NCI-H69 (cell line): ENCODE data around the gene PCDHGB1.
A peak's percentile ranks its signal among the peaks of the same experiment; 100 is the strongest.
"Not testable (repeated sequence)": the region's sequence is repeated elsewhere in the genome, so short reads cannot be mapped to it uniquely, and the experiment has no call there.

ENCODE experiments used
- DNase-seq: peaks from one replicate; lab custom pipeline; 2025; lab: John Stamatoyannopoulos, UW

Gene PCDHGB1

DNA sequence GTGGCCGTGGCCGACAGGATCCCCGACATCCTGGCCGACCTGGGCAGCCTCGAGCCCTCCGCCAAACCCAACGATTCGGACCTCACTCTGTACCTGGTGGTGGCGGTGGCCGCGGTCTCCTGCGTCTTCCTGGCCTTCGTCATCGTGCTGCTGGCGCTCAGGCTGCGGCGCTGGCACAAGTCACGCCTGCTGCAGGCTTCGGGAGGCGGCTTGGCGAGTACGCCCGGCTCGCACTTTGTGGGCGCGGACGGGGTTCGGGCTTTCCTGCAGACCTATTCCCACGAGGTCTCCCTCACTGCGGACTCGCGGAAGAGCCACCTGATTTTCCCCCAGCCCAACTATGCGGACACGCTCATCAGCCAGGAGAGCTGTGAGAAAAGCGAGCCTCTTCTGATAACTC, 3.9 kb upstream of the PCDHGB1 start:
- DNase-seq: not testable (repeated sequence)

DNA sequence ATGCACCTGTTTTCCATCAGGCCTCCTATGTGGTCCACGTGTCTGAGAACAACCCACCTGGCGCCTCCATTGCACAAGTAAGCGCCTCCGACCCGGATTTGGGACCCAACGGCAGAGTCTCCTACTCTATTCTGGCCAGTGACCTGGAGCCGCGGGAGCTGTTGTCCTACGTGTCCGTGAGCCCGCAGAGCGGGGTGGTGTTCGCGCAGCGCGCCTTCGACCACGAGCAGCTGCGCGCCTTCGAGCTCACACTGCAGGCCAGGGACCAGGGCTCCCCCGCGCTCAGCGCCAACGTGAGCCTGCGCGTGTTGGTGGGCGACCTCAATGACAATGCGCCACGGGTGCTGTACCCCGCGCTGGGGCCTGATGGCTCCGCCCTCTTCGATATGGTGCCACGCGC, 1.7 kb downstream of the PCDHGB1 start:
- no peak for DNase-seq

DNA sequence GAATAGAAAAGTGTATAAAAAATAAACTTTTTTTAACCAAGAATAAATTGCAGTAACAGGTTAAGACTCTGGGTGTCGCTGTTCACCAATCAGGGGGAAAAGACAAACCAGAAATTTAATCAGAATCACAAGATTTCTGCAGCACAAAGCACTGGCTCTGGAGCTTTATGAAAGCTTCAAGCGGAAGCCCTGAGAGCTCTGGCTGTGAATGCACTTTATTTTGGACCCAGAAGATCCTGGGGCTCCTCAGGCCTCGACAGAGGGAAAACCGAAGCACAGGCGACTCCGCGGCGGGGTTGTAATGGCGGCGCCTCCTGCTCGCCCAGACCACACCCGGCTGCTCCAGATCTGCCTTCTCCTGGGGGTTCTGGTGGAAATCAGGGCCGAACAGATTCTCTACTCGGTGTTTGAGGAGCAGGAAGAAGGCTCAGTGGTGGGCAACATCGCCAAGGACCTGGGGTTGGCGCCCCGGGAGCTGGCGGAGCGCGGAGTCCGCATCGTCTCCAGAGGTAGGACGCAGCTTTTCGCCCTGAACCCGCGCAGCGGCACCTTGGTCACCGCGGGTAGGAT, 5.1 kb downstream of the PCDHGB1 start, which contains the start of gene PCDHGA4:
TSS of gene PCDHGA4 (plus strand) at position 122 of the 570 bp plus-strand sequence. CDS start at position 209, 87 bp downstream.
- peak; percentile 12 for DNase-seq

DNA sequence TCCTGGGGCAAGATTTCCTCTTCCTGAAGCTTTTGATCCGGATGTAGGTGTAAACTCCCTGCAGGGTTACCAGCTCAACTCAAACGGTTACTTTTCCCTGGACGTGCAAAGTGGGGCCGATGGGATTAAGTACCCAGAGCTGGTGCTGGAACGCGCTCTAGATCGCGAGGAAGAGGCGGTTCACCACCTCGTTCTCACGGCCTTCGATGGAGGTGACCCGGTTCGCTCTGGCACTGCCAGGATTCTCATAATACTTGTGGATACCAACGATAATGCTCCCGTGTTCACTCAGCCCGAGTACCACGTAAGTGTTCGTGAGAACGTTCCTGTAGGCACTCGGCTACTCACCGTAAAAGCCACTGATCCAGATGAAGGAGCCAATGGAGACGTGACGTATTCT, 5.7 kb downstream of the PCDHGB1 start:
- DNase-seq: no peak

DNA sequence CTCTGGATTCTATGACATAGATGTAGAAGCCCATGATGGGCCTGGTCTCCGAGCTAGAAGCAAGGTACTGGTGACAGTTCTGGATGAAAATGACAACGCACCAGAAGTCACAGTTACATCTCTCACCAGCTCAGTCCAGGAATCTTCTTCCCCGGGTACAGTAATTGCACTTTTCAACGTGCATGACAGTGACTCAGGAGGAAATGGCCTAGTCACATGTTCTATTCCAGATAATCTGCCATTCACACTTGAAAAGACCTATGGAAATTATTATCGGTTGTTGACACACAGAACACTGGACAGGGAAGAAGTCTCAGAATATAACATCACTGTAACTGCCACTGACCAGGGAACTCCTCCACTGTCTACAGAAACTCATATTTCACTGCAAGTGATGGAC, 6.2 kb downstream of the PCDHGB1 start:
- DNase-seq: no peak

DNA sequence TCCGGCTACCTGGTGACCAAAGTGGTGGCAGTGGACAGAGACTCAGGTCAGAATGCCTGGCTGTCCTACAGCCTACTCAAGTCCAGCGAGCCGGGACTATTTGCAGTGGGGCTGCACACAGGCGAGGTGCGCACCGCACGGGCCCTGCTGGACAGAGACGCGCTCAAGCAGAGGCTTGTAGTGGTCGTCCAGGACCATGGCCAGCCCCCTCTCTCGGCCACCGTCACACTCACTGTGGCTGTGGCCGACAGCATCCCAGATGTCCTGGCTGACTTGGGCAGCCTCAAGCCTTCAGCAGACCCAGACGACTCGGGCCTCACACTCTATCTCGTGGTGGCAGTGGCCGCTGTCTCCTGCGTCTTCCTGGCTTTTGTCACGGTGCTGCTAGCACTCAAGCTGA, 7.1 kb downstream of the PCDHGB1 start:
- DNase-seq: no peak

DNA sequence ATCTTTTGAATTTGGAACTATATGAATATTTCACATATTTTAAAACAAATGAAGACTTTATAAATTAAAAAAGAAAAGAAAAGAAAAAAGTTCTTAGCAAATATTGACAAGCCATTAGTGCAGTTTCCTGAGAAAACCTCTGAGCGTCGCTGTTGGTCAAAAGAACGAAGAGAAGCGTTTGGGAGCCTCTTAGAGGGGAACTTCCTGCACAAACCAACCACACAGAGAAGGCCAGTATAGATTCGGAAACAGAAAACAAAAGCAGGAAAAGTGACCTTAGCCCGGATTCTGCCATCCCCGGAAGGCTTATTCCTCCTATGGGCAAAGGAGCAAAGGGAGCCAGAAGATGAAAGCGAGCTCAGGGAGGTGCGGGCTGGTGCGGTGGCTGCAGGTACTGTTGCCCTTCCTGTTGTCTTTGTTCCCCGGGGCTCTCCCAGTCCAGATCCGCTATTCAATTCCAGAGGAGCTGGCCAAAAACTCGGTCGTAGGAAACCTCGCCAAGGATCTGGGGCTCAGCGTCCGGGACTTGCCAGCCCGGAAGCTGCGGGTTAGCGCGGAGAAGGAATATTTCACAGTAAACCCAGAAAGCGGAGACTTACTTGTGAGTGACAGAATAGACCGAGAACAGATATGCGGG, 10.0 kb downstream of the PCDHGB1 start, which contains the start of gene PCDHGB2:
TSS of gene PCDHGB2 (plus strand) at position 205 of the 637 bp plus-strand sequence. CDS start at position 347, 142 bp downstream.
- peak; percentile 57 for DNase-seq

DNA sequence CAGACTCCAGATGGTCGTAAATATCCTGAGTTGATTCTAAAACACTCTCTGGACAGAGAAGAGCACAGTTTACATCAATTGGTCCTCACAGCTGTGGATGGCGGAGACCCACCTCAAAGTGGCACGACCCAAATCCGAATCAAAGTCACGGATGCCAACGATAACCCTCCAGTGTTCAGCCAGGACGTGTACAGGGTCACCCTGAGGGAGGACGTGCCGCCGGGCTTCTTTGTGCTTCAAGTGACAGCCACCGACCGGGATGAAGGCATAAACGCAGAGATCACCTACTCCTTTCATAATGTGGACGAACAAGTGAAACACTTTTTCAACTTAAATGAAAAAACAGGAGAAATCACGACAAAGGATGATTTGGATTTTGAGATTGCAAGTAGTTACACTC, 10.8 kb downstream of the PCDHGB1 start:
- no peak for DNase-seq

DNA sequence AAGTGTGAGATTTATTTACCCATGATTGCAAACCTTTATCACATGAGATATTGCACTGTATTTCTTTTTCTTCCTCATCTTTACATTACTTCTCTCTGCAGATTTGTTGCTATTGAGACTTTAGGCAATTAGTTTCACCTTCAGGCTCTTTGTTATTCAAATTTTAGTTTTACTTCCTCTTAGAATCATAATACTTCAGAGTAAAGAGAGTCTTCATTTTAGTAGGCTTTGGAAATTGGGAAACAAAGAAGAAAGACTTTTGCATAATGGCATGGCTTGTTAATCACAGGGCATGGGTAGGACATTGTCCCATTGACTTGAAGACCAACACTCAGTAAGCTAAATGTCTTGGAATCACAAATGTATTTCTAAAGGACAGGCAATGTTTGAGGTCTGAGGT, 12.8 kb downstream of the PCDHGB1 start:
- no peak for DNase-seq

DNA sequence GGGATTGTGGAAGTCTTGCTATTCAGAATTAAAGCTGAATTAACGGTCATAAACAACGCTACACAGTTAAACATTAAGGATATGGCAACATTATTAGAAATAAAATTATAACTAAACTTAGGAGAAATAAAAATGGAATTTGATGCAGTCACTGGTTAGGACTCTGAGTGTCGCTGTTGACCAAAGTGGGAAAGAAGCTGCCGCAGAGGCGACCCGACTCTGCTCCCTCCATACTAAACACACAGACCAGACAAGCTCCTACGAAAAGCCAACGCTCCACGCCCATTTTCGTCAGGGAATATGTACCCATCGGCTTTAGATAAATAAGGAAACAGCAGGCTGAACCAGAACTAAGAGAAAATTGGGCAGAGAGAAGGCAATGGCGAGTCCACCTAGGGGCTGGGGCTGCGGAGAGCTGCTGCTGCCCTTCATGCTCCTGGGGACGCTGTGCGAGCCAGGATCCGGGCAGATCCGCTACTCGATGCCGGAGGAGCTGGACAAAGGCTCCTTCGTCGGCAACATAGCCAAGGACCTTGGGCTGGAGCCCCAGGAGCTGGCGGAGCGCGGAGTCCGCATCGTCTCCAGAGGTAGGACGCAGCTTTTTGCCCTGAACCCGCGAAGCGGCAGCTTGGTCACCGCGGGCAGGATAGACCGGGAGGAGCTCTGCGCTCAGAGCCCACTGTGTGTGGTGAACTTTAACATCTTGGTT, 14.2 kb downstream of the PCDHGB1 start, which contains the start of gene PCDHGA5:
TSS of gene PCDHGA5 (plus strand) at position 211 of the 709 bp plus-strand sequence. CDS start at position 380, 169 bp downstream.
- DNase-seq: no peak

DNA sequence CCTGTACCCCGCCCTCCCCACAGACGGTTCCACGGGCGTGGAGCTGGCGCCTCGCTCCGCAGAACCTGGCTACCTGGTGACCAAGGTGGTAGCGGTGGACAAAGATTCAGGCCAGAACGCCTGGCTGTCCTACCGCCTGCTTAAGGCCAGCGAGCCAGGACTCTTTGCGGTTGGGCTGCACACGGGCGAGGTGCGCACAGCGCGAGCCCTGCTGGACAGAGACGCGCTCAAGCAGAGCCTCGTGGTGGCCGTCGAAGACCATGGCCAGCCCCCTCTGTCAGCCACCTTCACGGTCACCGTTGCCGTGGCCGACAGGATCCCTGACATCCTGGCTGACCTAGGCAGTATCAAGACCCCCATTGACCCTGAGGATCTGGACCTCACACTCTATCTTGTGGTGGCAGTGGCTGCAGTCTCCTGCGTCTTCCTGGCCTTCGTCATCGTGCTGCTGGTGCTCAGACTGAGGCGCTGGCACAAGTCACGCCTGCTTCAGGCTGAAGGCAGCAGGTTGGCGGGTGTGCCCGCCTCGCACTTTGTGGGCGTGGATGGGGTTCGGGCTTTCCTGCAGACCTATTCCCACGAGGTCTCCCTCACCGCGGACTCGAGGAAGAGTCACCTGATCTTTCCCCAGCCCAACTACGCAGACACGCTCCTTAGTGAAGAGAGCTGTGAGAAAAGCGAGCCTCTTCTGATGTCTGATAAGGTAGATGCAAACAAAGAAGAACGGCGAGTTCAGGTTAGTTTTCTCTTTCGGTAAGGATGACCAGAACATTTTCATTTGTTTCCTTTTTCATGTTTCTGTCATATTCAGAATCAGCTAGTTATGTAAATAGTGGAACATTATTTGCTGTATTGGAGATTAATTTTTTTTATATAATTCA, 16.4 kb downstream of the PCDHGB1 start:
- no peak for DNase-seq

DNA sequence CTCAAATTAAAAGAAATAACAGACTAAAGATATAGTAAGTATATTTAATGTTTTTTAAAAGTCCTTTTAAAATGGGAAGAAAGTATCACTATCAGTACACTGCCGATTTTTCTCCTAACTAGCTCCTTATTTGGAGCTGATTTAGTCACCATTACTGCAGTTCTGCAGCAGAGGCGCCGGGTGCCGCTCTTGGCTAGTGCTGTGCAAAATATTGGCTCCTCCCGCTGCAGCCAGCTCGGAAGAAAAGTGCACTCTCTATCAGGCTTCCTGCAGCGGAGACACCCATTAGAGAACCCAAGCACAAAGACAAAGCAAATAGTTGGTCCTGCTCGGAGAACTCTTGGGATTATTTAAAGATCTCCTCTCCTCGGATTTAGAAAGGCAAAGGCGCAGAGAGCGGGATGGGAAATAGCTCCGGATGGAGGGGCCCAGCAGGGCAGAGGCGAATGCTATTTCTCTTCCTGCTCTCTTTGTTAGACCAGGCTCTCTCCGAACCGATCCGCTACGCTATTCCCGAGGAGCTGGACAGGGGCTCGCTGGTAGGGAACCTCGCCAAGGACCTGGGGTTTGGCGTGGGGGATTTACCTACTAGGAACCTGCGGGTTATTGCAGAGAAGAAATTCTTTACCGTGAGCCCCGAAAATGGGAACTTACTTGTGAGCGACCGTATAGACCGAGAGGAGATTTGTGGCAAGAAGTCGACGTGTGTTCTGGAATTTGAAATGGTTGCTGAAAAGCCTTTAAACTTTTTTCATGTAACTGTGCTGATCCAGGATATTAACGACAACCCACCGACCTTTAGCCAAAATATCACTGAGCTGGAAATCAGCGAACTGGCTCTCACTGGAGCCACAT, 20.3 kb downstream of the PCDHGB1 start, which contains the start of gene PCDHGB3:
TSS of gene PCDHGB3 (plus strand) at position 249 of the 855 bp plus-strand sequence. CDS start at position 402, 153 bp downstream.
- DNase-seq: no peak

DNA sequence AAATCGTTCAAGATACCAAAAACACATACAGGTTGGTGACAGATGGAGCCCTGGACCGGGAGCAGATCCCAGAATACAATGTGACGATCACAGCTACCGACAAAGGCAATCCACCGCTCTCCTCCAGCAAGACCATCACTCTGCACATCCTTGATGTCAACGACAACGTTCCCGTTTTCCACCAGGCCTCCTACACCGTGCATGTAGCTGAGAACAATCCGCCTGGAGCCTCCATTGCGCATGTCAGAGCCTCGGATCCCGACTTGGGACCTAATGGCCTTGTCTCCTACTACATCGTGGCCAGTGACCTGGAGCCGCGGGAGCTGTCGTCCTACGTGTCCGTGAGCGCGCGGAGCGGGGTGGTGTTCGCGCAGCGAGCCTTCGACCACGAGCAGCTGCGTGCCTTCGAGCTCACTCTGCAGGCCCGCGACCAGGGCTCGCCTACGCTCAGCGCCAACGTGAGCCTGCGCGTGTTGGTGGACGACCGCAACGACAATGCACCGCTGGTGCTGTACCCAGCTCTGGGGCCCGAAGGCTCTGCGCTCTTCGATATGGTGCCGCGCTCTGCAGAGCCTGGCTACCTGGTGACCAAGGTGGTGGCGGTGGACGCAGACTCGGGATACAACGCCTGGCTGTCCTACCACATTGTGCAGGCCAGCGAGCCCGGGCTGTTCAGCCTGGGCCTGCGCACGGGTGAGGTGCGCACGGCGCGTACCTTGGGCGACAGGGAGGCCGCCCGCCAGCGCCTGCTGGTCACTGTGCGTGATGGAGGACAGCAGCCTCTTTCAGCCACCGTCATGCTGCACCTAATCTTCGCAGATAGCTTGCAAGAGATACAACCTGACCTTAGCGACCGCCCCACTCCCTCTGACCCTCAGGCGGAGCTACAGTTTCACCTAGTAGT, 21.9 kb downstream of the PCDHGB1 start:
- DNase-seq: no peak

DNA sequence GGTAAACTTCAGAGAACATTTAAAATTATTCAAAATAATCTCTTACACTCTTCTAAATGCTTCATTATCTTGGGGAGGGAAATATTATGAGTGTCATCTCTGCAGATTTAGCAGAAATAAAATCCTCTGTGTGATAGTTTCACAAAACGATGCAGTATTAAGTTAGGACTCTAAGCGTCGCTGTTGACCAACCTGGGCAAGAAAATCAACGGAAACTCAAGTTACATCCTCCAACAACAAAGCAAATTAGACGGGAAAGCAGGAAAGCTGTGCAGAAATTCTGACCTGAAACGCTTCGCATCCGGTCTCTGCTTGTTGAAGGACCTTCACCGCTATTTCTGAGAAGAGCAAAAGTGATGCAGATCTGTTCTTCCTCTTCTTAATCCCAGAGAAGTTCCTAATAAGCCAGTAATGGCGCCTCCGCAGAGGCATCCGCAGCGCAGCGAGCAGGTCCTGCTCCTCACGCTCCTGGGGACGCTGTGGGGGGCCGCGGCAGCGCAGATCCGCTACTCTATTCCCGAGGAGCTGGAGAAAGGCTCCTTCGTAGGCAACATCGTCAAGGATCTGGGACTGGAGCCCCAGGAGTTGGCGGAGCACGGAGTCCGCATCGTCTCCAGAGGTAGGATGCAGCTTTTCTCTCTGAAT, 23.9 kb downstream of the PCDHGB1 start, which contains the start of gene PCDHGA6:
TSS of gene PCDHGA6 (plus strand) at position 219 of the 645 bp plus-strand sequence. CDS start at position 412, 193 bp downstream.
- peak; percentile 25 for DNase-seq

DNA sequence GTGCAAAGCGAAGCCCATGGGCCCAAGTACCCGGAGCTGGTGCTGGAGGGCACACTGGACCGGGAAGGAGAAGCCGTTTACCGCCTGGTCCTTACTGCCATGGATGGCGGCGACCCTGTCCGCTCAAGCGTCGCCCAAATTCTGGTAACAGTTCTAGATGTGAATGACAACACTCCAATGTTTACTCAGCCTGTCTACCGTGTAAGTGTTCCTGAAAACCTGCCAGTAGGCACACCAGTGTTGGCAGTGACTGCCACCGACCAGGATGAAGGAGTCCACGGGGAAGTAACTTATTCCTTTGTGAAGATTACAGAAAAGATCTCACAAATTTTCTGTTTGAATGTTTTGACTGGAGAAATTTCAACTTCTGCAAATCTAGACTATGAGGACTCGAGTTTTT, 24.7 kb downstream of the PCDHGB1 start:
- DNase-seq: no peak

DNA sequence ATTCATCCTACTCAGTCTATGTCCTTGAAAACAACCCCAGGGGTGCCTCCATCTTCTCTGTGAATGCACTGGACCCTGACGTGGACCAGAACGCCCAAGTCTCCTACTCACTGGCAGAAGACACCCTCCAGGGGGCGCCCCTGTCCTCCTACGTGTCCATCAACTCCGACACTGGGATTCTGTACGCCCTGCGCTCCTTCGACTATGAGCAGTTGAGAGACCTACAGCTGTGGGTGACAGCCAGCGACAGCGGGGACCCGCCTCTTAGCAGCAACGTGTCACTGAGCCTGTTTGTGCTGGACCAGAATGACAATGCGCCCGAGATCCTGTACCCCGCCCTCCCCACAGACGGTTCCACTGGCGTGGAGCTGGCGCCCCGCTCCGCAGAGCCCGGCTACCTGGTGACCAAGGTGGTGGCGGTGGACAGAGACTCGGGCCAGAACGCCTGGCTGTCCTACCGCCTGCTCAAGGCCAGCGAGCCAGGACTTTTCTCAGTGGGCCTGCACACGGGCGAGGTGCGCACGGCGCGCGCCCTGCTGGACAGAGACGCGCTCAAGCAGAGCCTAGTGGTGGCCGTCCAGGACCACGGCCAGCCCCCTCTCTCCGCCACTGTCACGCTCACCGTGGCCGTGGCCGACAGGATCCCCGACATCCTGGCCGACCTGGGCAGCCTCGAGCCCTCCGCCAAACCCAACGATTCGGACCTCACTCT, 25.7 kb downstream of the PCDHGB1 start:
- peak; percentile 11 for DNase-seq

DNA sequence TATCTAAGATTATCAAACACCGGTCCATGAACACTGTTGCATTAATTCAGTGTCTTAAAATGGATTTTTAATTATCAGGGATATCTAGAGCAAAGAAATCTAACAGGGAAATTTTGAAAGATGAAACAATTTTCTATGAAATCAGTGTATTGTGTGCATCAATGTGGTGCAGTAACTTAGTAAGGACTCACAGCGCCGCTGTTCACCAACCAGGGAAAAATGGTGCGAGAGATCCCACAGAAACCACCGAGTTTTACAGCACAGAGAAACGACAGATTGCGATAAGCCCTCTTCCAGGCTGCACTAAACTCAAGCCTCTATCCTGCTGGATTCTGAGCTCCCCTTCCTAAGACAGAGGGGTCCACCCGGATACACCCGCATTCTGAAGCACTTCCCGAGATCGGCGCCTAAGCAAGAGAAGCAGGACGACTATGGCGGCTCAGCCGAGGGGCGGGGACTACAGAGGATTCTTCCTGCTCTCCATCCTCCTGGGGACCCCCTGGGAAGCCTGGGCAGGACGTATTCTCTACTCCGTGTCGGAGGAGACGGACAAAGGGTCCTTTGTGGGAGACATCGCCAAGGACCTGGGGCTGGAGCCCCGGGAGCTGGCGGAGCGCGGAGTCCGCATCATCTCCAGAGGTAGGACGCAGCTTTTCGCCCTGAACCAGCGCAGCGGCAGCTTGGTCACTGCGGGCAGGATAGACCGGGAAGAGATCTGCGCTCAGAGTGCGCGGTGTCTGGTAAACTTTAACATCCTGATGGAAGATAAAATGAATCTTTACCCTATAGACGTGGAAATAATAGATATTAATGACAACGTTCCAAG, 32.8 kb downstream of the PCDHGB1 start, which contains the start of gene PCDHGA7:
TSS of gene PCDHGA7 (plus strand) at position 274 of the 826 bp plus-strand sequence. CDS start at position 432, 158 bp downstream.
- DNase-seq: no peak
